Measurements from ENCODE around the gene TSACC.
A peak's percentile ranks its signal among the peaks of the same experiment; 100 is the strongest.

The TSACC gene

GRCh38 chr1:156295391-156295947 lies 42.9 kb upstream of the TSACC start, which contains the start of gene GLMP:
GLMP (minus strand) TSS chr1:156295679; CDS start chr1:156295645, 34 bp downstream.
- TF ChIP-seq POLR2AphosphoS5 (IDR thresholded peaks at IDR 0.05; ENCODE audit: low read depth, low read length), result peak; percentile 87
- no peak for TF ChIP-seq REST (IDR thresholded peaks at IDR 0.05; ENCODE audit: insufficient read depth in 1 of 2, low read depth in 2 of 2, low read length in 2 of 2)
- TF ChIP-seq TAF1 (IDR thresholded peaks at IDR 0.05; ENCODE audit: borderline replicate concordance, insufficient read depth, low read length), result peak; percentile 83; the same call in 1 of the 2 replicates
- TF ChIP-seq SIN3A (IDR thresholded peaks at IDR 0.05; ENCODE audit: borderline replicate concordance, insufficient read depth, low read length), result peak; percentile 90; the same call in 1 of the 2 replicates

DNA sequence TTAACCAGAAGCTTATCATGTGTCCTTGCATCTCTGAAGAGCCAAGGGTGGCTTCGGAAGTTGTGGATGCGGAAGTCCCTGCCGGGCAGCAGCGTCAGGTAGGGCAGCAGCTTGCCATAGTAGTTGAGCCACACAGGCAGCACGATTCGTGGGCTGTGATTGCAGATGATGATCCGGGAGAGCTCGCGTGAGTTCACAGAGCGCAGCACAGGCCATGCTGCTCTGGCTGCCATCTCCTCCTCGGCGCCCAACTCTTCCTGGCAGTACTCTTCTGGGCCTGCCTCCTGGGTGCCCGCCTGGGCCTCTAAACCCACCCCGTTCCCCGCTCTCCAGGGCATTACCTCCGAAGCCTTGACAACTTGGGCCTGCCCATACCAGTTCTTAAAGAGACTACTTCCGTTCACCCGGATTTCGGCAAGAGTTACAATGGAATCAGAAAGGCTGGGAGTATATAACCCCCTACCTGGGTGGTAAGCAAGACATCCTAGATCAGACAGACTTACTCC lies 39.4 kb upstream of the TSACC start, which contains the start of gene VHLL:
TSS of gene VHLL (minus strand) at position 456 of the 506 bp plus-strand sequence. CDS start at position 338, 118 bp downstream.
- no peak for TF ChIP-seq POLR2AphosphoS5 (IDR thresholded peaks at IDR 0.05; ENCODE audit: low read depth, low read length)
- TF ChIP-seq SIN3A (IDR thresholded peaks at IDR 0.05; ENCODE audit: borderline replicate concordance, insufficient read depth, low read length), result no peak
- TF ChIP-seq REST (IDR thresholded peaks at IDR 0.05; ENCODE audit: insufficient read depth in 1 of 2, low read depth in 2 of 2, low read length in 2 of 2), result no peak

- TF ChIP-seq FOXP2 (optimal IDR thresholded peaks at IDR 0.05; ENCODE audit: borderline replicate concordance, extremely low read depth, extremely low read length, insufficient read depth) (no peak), SIN3A (IDR thresholded peaks at IDR 0.05; ENCODE audit: borderline replicate concordance, insufficient read depth, low read length) (no peak), POLR2AphosphoS5 (IDR thresholded peaks at IDR 0.05; ENCODE audit: low read depth, low read length) (no peak), REST (IDR thresholded peaks at IDR 0.05; ENCODE audit: insufficient read depth in 1 of 2, low read depth in 2 of 2, low read length in 2 of 2) (no peak), TAF1 (IDR thresholded peaks at IDR 0.05; ENCODE audit: borderline replicate concordance, insufficient read depth, low read length) (no peak)
Measured at GRCh38 chr1:156303241-156303640, 35.1 kb upstream of the TSACC start.

- no peak for TF ChIP-seq TAF1 (IDR thresholded peaks at IDR 0.05; ENCODE audit: borderline replicate concordance, insufficient read depth, low read length)
- no peak for TF ChIP-seq SIN3A (IDR thresholded peaks at IDR 0.05; ENCODE audit: borderline replicate concordance, insufficient read depth, low read length)
- no peak for TF ChIP-seq REST (IDR thresholded peaks at IDR 0.05; ENCODE audit: insufficient read depth in 1 of 2, low read depth in 2 of 2, low read length in 2 of 2)
- no peak for TF ChIP-seq FOXP2 (optimal IDR thresholded peaks at IDR 0.05; ENCODE audit: borderline replicate concordance, extremely low read depth, extremely low read length, insufficient read depth)
- TF ChIP-seq POLR2AphosphoS5 (IDR thresholded peaks at IDR 0.05; ENCODE audit: low read depth, low read length), result no peak
Measured at GRCh38 chr1:156305215-156305614, 33.1 kb upstream of the TSACC start.

Measured in PFSK-1 (cell line).